ENCODE data around the gene U2AF1L4. TPM values are rescaled to one million over a fixed set of nuclear protein-coding genes. Genes with fewer than 3 reads are reported as not detected.

U2AF1L4 gene
- total and polyA plus RNA-seq, 10 of the 15 experiments (the other 5 are each of a cell fraction or from before 2014, with no cell fraction given), result 7.9 to 21.6 (median 15.1) TPM

- ATAC-seq, result no peak
- SMC1A ChIA-PET (ENCODE audit: uncharacterized antibody, unreplicated experiment), result no interaction called here
- Histone ChIP-seq H3K9ac (ENCODE audit: control insufficient read depth, insufficient read depth, low read length) (no peak overlapping the region), H3K4me3 (no peak overlapping the region), H3K36me3 (ENCODE audit: control insufficient read depth in 2 of 2, insufficient read depth in 2 of 2, low read length in 1 of 2) (peaks cover 16 to 50% of the 10 kb centered on the region in 2 experiments; a peak in 3 of 4 replicates), H3K79me2 (ENCODE audit: control insufficient read depth, insufficient read depth, low read length) (no peaks in the 10 kb centered on the region), H4K20me1 (ENCODE audit: control insufficient read depth, insufficient read depth) (no peaks in the 10 kb centered on the region), H3K4me1 (ENCODE audit: control insufficient read depth, insufficient read depth, low read length) (no peaks in the 10 kb centered on the region), H3K27me3 (replicated peaks in 1 of 2; ENCODE audit: control insufficient read depth in 2 of 2, insufficient read depth in 2 of 2, low read length in 1 of 2) (no peaks in the 10 kb centered on the region), H3K27ac (ENCODE audit: control insufficient read depth, insufficient read depth) (no peak overlapping the region), H3K9me3 (replicated peaks; ENCODE audit: control insufficient read depth, insufficient read depth, low read length) (no peaks in the 10 kb centered on the region), H2AFZ (ENCODE audit: control insufficient read depth, low read depth, low read length) (no peak overlapping the region), H3K4me2 (ENCODE audit: control insufficient read depth, insufficient read depth) (no peak overlapping the region)
- 66% methylated on average over 5 of the region's 5 CpGs for WGBS (ENCODE audit: insufficient coverage, insufficient replicate concordance, low lambda C conversion rate, missing lambda C conversion rate)
- RAD21 ChIA-PET (ENCODE audit: unreplicated experiment), result no interaction called here
- POLR2A ChIA-PET, result no interaction called here
- no peak for DNase-seq (ENCODE audit: low read depth, low spot score)
- intact Hi-C loops (cut with micrococcal nuclease; ENCODE audit: unreplicated experiment) (no loop called here), in situ Hi-C loops (cut with MboI) (no loop called here)
- no peak for FAIRE-seq
- CTCF ChIA-PET, result no interaction called here
- BruUV-seq (replicated peaks), result no TSS peak
- no peak for TF ChIP-seq ZNF24 (IDR thresholded peaks at IDR 0.05)
Measured at GRCh38 chr19:35734889-35735288, 10.3 kb downstream of the U2AF1L4 start.

GRCh38 chr19:35734273-35734672 is 10.9 kb downstream of the U2AF1L4 start:
- Histone ChIP-seq H3K27me3 (replicated peaks in 1 of 2; ENCODE audit: control insufficient read depth in 2 of 2, insufficient read depth in 2 of 2, low read length in 1 of 2) (no peaks in the 10 kb centered on the region), H3K4me2 (ENCODE audit: control insufficient read depth, insufficient read depth) (no peak overlapping the region), H3K9ac (ENCODE audit: control insufficient read depth, insufficient read depth, low read length) (no peak overlapping the region), H3K9me3 (replicated peaks; ENCODE audit: control insufficient read depth, insufficient read depth, low read length) (no peaks in the 10 kb centered on the region), H3K4me3 (no peak overlapping the region), H3K36me3 (ENCODE audit: control insufficient read depth in 2 of 2, insufficient read depth in 2 of 2, low read length in 1 of 2) (peaks cover 16 to 51% of the 10 kb centered on the region in 2 experiments; a peak in 3 of 4 replicates), H4K20me1 (ENCODE audit: control insufficient read depth, insufficient read depth) (no peaks in the 10 kb centered on the region), H3K79me2 (ENCODE audit: control insufficient read depth, insufficient read depth, low read length) (no peaks in the 10 kb centered on the region), H2AFZ (ENCODE audit: control insufficient read depth, low read depth, low read length) (no peak overlapping the region), H3K27ac (ENCODE audit: control insufficient read depth, insufficient read depth) (no peak overlapping the region), H3K4me1 (ENCODE audit: control insufficient read depth, insufficient read depth, low read length) (no peaks in the 10 kb centered on the region)
- ATAC-seq (no peak), DNase-seq (ENCODE audit: low read depth, low spot score) (no peak), FAIRE-seq (no peak)
- in situ Hi-C loops (cut with MboI), result no loop called here
- SMC1A ChIA-PET (ENCODE audit: uncharacterized antibody, unreplicated experiment), result no interaction called here
- WGBS (ENCODE audit: insufficient coverage, insufficient replicate concordance, low lambda C conversion rate, missing lambda C conversion rate), result over 99% methylated on average over 8 of the region's 8 CpGs
- RAD21 ChIA-PET (ENCODE audit: unreplicated experiment), result no interaction called here
- intact Hi-C loops (cut with micrococcal nuclease; ENCODE audit: unreplicated experiment), result no loop called here
- POLR2A ChIA-PET, result no interaction called here
- no TSS peak for BruUV-seq (replicated peaks)
- CTCF ChIA-PET, result no interaction called here
- TF ChIP-seq ESRRA (IDR thresholded peaks at IDR 0.05; ENCODE audit: low read length), result no peak
- TF ChIP-seq, protein P1, sequence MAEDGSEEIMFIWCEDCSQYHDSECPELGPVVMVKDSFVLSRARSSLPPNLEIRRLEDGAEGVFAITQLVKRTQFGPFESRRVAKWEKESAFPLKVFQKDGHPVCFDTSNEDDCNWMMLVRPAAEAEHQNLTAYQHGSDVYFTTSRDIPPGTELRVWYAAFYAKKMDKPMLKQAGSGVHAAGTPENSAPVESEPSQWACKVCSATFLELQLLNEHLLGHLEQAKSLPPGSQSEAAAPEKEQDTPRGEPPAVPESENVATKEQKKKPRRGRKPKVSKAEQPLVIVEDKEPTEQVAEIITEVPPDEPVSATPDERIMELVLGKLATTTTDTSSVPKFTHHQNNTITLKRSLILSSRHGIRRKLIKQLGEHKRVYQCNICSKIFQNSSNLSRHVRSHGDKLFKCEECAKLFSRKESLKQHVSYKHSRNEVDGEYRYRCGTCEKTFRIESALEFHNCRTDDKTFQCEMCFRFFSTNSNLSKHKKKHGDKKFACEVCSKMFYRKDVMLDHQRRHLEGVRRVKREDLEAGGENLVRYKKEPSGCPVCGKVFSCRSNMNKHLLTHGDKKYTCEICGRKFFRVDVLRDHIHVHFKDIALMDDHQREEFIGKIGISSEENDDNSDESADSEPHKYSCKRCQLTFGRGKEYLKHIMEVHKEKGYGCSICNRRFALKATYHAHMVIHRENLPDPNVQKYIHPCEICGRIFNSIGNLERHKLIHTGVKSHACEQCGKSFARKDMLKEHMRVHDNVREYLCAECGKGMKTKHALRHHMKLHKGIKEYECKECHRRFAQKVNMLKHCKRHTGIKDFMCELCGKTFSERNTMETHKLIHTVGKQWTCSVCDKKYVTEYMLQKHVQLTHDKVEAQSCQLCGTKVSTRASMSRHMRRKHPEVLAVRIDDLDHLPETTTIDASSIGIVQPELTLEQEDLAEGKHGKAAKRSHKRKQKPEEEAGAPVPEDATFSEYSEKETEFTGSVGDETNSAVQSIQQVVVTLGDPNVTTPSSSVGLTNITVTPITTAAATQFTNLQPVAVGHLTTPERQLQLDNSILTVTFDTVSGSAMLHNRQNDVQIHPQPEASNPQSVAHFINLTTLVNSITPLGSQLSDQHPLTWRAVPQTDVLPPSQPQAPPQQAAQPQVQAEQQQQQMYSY (CRISPR knock-in tag; IDR thresholded peaks at IDR 0.05), result no peak
- no peak for TF ChIP-seq SMARCA5 (IDR thresholded peaks at IDR 0.05)
- no peak for TF ChIP-seq ZNF24 (IDR thresholded peaks at IDR 0.05)
- TF ChIP-seq, protein P2, sequence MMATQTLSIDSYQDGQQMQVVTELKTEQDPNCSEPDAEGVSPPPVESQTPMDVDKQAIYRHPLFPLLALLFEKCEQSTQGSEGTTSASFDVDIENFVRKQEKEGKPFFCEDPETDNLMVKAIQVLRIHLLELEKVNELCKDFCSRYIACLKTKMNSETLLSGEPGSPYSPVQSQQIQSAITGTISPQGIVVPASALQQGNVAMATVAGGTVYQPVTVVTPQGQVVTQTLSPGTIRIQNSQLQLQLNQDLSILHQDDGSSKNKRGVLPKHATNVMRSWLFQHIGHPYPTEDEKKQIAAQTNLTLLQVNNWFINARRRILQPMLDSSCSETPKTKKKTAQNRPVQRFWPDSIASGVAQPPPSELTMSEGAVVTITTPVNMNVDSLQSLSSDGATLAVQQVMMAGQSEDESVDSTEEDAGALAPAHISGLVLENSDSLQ (IDR thresholded peaks at IDR 0.05), result no peak
- no peak for TF ChIP-seq RBBP5 (conservative IDR thresholded peaks at IDR 0.05)
- TF ChIP-seq POLR2AphosphoS5 (IDR thresholded peaks at IDR 0.05; ENCODE audit: low read length), result no peak
- no peak for TF ChIP-seq NFXL1 (IDR thresholded peaks at IDR 0.05; ENCODE audit: borderline replicate concordance)
- no peak for TF ChIP-seq GABPA (IDR thresholded peaks at IDR 0.05; ENCODE audit: low read depth)
- TF ChIP-seq, protein P3, sequence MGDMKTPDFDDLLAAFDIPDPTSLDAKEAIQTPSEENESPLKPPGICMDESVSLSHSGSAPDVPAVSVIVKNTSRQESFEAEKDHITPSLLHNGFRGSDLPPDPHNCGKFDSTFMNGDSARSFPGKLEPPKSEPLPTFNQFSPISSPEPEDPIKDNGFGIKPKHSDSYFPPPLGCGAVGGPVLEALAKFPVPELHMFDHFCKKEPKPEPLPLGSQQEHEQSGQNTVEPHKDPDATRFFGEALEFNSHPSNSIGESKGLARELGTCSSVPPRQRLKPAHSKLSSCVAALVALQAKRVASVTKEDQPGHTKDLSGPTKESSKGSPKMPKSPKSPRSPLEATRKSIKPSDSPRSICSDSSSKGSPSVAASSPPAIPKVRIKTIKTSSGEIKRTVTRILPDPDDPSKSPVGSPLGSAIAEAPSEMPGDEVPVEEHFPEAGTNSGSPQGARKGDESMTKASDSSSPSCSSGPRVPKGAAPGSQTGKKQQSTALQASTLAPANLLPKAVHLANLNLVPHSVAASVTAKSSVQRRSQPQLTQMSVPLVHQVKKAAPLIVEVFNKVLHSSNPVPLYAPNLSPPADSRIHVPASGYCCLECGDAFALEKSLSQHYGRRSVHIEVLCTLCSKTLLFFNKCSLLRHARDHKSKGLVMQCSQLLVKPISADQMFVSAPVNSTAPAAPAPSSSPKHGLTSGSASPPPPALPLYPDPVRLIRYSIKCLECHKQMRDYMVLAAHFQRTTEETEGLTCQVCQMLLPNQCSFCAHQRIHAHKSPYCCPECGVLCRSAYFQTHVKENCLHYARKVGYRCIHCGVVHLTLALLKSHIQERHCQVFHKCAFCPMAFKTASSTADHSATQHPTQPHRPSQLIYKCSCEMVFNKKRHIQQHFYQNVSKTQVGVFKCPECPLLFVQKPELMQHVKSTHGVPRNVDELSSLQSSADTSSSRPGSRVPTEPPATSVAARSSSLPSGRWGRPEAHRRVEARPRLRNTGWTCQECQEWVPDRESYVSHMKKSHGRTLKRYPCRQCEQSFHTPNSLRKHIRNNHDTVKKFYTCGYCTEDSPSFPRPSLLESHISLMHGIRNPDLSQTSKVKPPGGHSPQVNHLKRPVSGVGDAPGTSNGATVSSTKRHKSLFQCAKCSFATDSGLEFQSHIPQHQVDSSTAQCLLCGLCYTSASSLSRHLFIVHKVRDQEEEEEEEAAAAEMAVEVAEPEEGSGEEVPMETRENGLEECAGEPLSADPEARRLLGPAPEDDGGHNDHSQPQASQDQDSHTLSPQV (IDR thresholded peaks at IDR 0.05), result no peak

Data from GM12878 (cell line).